ENCODE measurements around the gene KRTAP10-5.

Gene KRTAP10-5

DNA sequence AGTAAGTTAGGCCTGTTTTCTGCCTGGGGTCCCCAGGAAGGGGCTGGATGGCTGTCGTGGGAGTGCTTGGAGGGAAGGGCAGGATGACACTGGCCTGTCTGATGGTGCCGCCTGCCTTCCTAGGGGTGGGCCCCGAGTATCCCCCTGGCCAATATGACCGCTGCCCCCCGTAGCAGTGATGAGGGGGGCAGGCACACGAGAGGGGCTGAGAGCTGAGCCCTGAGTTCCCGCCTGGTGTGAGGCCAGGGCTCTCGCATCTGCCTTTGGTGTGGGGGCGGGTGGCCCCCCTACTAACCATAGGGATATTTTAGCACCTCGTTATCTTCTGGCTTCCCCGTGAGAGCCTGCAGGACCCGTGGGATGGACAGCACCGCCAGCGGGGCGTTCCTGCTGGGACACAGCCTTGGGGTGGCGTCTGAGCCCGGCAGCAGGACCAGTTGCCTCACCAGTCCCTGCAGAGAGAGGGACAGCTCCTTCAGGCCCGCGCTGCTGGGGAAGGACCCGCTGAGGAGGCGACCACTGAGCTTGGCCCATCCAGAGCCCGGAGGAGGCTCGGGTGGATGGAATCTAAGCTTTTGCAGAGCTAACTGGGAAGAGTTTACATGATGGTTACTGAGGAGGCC, 50.8 kb downstream of the KRTAP10-5 start:
- DNase-seq (ENCODE audit: low read depth), result no peak
